HepG2 (cell line): ENCODE measurements around the gene FCMR. TPM values are rescaled to one million over a fixed set of nuclear protein-coding genes. Genes with fewer than 3 reads are reported as not detected.

Experiments used
- ATAC-seq: fragments of 200-7000 bp; cut with Tn5 transposase; 3 replicates; pipeline ENCODE4 v1.9.1; 2020; ENCODE audit warnings: mild to moderate bottlenecking, moderate library complexity
- BruUV-seq: library from RNA; stranded (reverse); fragments of 400-500 nt; replicated peaks from 2 replicates; lab custom pipeline; 2021; lab: Mats Ljungman, UMichigan
- CTCF ChIA-PET: fragments of 300-600 bp; formaldehyde crosslinking; extraction: SDS; loops from one replicate; lab custom pipeline; 2021; ENCODE audit warnings: low total read pairs, inconsistent platforms, low intra/inter-chr PET ratio; lab: Yijun Ruan, JAX
- POLR2A ChIA-PET: fragments of 350-600 bp; sonication (Branson Sonifier 250); formaldehyde crosslinking; loops from one replicate; lab custom pipeline; 2020; ENCODE audit warnings: antibody characterized with exemption, inconsistent platforms; lab: Yijun Ruan, JAX
- DNase-seq: peaks from one replicate; pipeline ENCODE4 v3.0.0-alpha.2; 2015; ENCODE audit warnings: low spot score
- FAIRE-seq: peaks from 3 replicates; lab custom pipeline; 2011; peaks lifted over from hg19 to GRCh38; lab: Jason Lieb, UNC
- H2AFZ ChIP-seq: one replicate; pipeline ENCODE4 v1.6.1; 2011; ENCODE audit warnings: low read length, inconsistent platforms
- H3K27ac ChIP-seq: fragments of 300-600 bp; 3 replicates; pipeline ENCODE4 v1.8.0; 2011; ENCODE audit warnings: mixed run types, mild to moderate bottlenecking, mixed read lengths, low read length, inconsistent platforms; ENCODE audit not compliant: insufficient read depth; ENCODE audit errors: extremely low read length
- H3K27me3 ChIP-seq, 2 experiments: fragments of 200-600 bp in 1 of 2; 2 replicates in 1 of 2; 3 replicates in 1 of 2; pipeline versions ENCODE4 v1.6.0 to v1.8.0; 2011; ENCODE audit warnings: low read length in 2 of 2, mild to moderate bottlenecking in 2 of 2, moderate library complexity in 2 of 2, inconsistent platforms in 1 of 2; ENCODE audit not compliant: insufficient read depth in 2 of 2, control insufficient read depth in 1 of 2
- H3K36me3 ChIP-seq, 2 experiments: fragments of 200-600 bp in 1 of 2; replicated peaks in 1 of 2; 2 replicates in 1 of 2; 3 replicates in 1 of 2; pipeline versions ENCODE4 v1.5.1 to v1.8.0; 2011; ENCODE audit warnings: low read length in 2 of 2, inconsistent platforms in 1 of 2; ENCODE audit not compliant: insufficient read depth in 2 of 2, control insufficient read depth in 1 of 2
- H3K4me1 ChIP-seq: 2 replicates; pipeline ENCODE4 v1.5.1; 2012; ENCODE audit warnings: low read length, inconsistent platforms; ENCODE audit not compliant: insufficient read depth
- H3K4me2 ChIP-seq: 2 replicates; pipeline ENCODE4 v1.6.0; 2011; ENCODE audit warnings: low read depth, low read length, inconsistent platforms
- H3K4me3 ChIP-seq, 3 experiments: fragments of 200-600 bp in 1 of 3; sonication (generic), shearing (Covaris generic) in 1 of 3; replicated peaks in 1 of 3; 2 replicates each; pipeline ENCODE4 v1.5.1; 2011 to 2016; ENCODE audit warnings: low read length in 3 of 3, inconsistent platforms in 2 of 3, low read depth in 2 of 3, mild to moderate bottlenecking in 2 of 3, control low read depth in 1 of 3, mixed read lengths in 1 of 3; ENCODE audit not compliant: insufficient read depth in 1 of 3
- H3K79me2 ChIP-seq: one replicate; pipeline ENCODE4 v1.6.1; 2011; ENCODE audit warnings: low read length, inconsistent platforms; ENCODE audit not compliant: insufficient read depth
- H3K9ac ChIP-seq: 2 replicates; pipeline ENCODE4 v1.6.0; 2011; ENCODE audit warnings: mild to moderate bottlenecking, low read depth, low read length, inconsistent platforms; ENCODE audit not compliant: insufficient read depth
- H3K9me3 ChIP-seq: 2 replicates; pipeline ENCODE4 v1.5.1; 2012; ENCODE audit warnings: mild to moderate bottlenecking, low read length
- H4K20me1 ChIP-seq: 2 replicates; pipeline ENCODE4 v1.6.0; 2011; ENCODE audit warnings: inconsistent platforms, mild to moderate bottlenecking, low read length, moderate library complexity; ENCODE audit not compliant: insufficient read depth
- BORCS8-MEF2B ChIP-seq: sonication (generic); formaldehyde crosslinking; IDR thresholded peaks from 2 replicates; pipeline ENCODE4 v1.8.0; 2022; ENCODE audit warnings: mild to moderate bottlenecking, missing genetic modification reagents
- MAFF ChIP-seq: IDR thresholded peaks from 2 replicates; pipeline ENCODE4 v1.6.1; 2011; ENCODE audit warnings: low read depth, low read length, improper control_type of control experiment
- ZNF263 ChIP-seq: sonication (generic); formaldehyde crosslinking; IDR thresholded peaks from 2 replicates; pipeline ENCODE4 v1.4.0; 2020; ENCODE audit warnings: missing genetic modification reagents
- ZNF354B ChIP-seq: sonication (generic); formaldehyde crosslinking; IDR thresholded peaks from 2 replicates; pipeline ENCODE4 v1.8.0; 2022; ENCODE audit warnings: mild to moderate bottlenecking, missing genetic modification reagents
- ZNF367 ChIP-seq: sonication (generic); formaldehyde crosslinking; IDR thresholded peaks from 2 replicates; pipeline ENCODE4 v1.4.0; 2020; ENCODE audit warnings: missing genetic modification reagents, borderline replicate concordance
- ZSCAN30 ChIP-seq: sonication (generic); formaldehyde crosslinking; IDR thresholded peaks from 2 replicates; pipeline ENCODE4 v1.5.0; 2020; ENCODE audit warnings: mild to moderate bottlenecking, missing genetic modification reagents
- WGBS: methylation state at CpG from one replicate; pipeline ENCODE4 v1.1.6; 2017; ENCODE audit warnings: low lambda C conversion rate; 5-methylcytosine and 5-hydroxymethylcytosine counted together
- in situ Hi-C: cut with HindIII; loops from 2 replicates; pipeline ENCODE4 v1.10.0; 2017; ENCODE audit warnings: low pct_unique_long_range_greater_than_20kb; ENCODE audit not compliant: extremely low pct_ligation_motif_present
- intact Hi-C: fragments of 100-400 bp; cut with micrococcal nuclease; formaldehyde crosslinking; loops from one replicate; pipeline ENCODE4 v1.10.0; 2022; ENCODE audit not compliant: unreplicated experiment
- polyA plus RNA-seq, 8 experiments: library from polyadenylated mRNA; depleted of rRNA in 3 of 8; stranded (reverse) in 7 of 8; unstranded in 1 of 8; fragments of >200 nt; fragmentation: Illumina TruSeq in 4 of 8; extraction: Trizol in 4 of 8; gene quantifications; 2 replicates each; pipeline versions ENCODE4 v1.2.1 to v1.2.3, GENCODE V29; 2011 to 2016; ENCODE audit warnings: low read depth in 4 of 8, missing spikeins in 1 of 8, mixed read lengths in 1 of 8; ENCODE audit not compliant: insufficient read depth in 1 of 8
- total RNA-seq, 5 experiments: library from RNA; depleted of rRNA; stranded (reverse); fragments of >200 nt; fragmentation: Illumina TruSeq; extraction: Trizol; gene quantifications; 2 replicates each; pipeline ENCODE4 v1.2.3, GENCODE V29; 2016; ENCODE audit warnings: low read depth in 1 of 5
- TF ChIP-seq, protein P1 (sequence below): sonication (generic); formaldehyde crosslinking; IDR thresholded peaks from 2 replicates; pipeline ENCODE4 v1.4.0; 2020; ENCODE audit warnings: missing genetic modification reagents, mild to moderate bottlenecking, borderline replicate concordance
- TF ChIP-seq, protein P2 (sequence below): sonication (generic); formaldehyde crosslinking; IDR thresholded peaks from 2 replicates; pipeline ENCODE4 v1.8.0; 2022; ENCODE audit warnings: missing genetic modification reagents, mild to moderate bottlenecking, borderline replicate concordance
- TF ChIP-seq, protein P3 (sequence below): sonication (generic); formaldehyde crosslinking; IDR thresholded peaks from 2 replicates; pipeline ENCODE4 v1.4.0; 2020; ENCODE audit warnings: missing genetic modification reagents, borderline replicate concordance
- TF ChIP-seq, protein P4 (sequence below): sonication (generic); formaldehyde crosslinking; IDR thresholded peaks from 2 replicates; pipeline ENCODE4 v1.8.0; 2022; ENCODE audit warnings: mild to moderate bottlenecking, missing genetic modification reagents; ENCODE audit not compliant: insufficient replicate concordance
- TF ChIP-seq, protein P5 (sequence below): IDR thresholded peaks from 2 replicates; pipeline ENCODE4 v1.6.1; 2016; ENCODE audit warnings: low read depth

FCMR gene
- total and polyA plus RNA-seq, 2 of the 13 experiments (the other 11 are each of a cell fraction or from before 2014, with no cell fraction given): not detected

DNA sequence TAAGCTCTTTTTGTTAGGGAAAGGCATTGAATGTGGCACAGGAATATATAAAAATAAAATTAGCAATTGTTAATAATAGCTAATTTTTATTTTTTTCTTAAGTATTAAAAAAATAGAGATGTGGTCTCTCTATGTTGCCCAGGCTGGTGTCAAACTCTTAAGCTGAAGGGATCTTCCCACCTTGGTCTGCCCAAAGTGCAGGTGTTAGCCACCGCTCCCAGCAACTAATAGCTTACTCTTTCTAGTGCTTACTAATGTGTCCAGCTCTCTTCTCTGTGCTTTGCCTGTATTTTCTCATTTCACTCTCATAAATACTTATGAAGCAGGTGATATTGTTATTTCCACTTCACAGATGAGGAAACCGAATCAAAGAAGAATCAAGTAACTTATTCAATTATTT is 37.9 kb downstream of the FCMR start (continued):
- TF ChIP-seq, protein P1, sequence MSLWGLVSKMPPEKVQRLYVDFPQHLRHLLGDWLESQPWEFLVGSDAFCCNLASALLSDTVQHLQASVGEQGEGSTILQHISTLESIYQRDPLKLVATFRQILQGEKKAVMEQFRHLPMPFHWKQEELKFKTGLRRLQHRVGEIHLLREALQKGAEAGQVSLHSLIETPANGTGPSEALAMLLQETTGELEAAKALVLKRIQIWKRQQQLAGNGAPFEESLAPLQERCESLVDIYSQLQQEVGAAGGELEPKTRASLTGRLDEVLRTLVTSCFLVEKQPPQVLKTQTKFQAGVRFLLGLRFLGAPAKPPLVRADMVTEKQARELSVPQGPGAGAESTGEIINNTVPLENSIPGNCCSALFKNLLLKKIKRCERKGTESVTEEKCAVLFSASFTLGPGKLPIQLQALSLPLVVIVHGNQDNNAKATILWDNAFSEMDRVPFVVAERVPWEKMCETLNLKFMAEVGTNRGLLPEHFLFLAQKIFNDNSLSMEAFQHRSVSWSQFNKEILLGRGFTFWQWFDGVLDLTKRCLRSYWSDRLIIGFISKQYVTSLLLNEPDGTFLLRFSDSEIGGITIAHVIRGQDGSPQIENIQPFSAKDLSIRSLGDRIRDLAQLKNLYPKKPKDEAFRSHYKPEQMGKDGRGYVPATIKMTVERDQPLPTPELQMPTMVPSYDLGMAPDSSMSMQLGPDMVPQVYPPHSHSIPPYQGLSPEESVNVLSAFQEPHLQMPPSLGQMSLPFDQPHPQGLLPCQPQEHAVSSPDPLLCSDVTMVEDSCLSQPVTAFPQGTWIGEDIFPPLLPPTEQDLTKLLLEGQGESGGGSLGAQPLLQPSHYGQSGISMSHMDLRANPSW (CRISPR knock-in tag): no peak
- no peak for TF ChIP-seq MAFF

DNA sequence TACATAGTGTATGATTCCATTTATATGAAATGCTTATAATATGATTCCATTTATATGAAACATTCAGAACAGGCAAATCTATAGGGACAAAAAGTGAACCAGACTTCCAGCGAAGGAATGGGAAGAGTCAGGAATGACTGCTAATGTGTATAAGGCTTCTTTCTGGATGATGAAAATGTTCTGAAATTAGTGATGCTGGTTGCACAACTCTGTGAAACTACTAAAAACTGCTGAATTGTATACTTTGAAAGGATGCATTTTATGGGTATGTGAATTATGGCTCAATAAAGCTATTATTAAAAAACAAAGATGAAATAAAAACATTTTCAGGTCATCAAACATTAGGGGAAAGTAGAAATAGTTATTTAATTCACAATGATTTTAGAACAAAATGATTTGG is 38.6 kb downstream of the FCMR start:
- DNase-seq (no peak), ATAC-seq (no peak), FAIRE-seq (no peak)
- no TSS peak for BruUV-seq
- H3K4me2 ChIP-seq: no peak overlapping the region
- H3K4me3 ChIP-seq: no peak overlapping the region
- H3K27ac ChIP-seq: no peak overlapping the region
- H3K79me2 ChIP-seq: no peaks in the 10 kb centered on the region
- intact Hi-C loops: no loop called here
- WGBS: 45% methylated on average over 1 of the region's 1 CpG
- no peak overlapping the region for H2AFZ ChIP-seq
- peaks cover 0 to 4% of the 10 kb centered on the region in 2 experiments; a peak in 3 of 5 replicates for H3K27me3 ChIP-seq
- ChIA-PET POLR2A (no interaction called here), CTCF (no interaction called here)
- H3K36me3 ChIP-seq: no peaks in the 10 kb centered on the region
- in situ Hi-C loops: no loop called here
- H3K9me3 ChIP-seq: peaks cover 14% of the 10 kb centered on the region
- H4K20me1 ChIP-seq: no peaks in the 10 kb centered on the region
- no peaks in the 10 kb centered on the region for H3K4me1 ChIP-seq
- no peak overlapping the region for H3K9ac ChIP-seq
- TF ChIP-seq, protein P2, sequence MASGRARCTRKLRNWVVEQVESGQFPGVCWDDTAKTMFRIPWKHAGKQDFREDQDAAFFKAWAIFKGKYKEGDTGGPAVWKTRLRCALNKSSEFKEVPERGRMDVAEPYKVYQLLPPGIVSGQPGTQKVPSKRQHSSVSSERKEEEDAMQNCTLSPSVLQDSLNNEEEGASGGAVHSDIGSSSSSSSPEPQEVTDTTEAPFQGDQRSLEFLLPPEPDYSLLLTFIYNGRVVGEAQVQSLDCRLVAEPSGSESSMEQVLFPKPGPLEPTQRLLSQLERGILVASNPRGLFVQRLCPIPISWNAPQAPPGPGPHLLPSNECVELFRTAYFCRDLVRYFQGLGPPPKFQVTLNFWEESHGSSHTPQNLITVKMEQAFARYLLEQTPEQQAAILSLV (CRISPR knock-in tag): no peak
- TF ChIP-seq ZNF367 (CRISPR knock-in tag): no peak
- TF ChIP-seq ZSCAN30: no peak
- TF ChIP-seq, protein P3, sequence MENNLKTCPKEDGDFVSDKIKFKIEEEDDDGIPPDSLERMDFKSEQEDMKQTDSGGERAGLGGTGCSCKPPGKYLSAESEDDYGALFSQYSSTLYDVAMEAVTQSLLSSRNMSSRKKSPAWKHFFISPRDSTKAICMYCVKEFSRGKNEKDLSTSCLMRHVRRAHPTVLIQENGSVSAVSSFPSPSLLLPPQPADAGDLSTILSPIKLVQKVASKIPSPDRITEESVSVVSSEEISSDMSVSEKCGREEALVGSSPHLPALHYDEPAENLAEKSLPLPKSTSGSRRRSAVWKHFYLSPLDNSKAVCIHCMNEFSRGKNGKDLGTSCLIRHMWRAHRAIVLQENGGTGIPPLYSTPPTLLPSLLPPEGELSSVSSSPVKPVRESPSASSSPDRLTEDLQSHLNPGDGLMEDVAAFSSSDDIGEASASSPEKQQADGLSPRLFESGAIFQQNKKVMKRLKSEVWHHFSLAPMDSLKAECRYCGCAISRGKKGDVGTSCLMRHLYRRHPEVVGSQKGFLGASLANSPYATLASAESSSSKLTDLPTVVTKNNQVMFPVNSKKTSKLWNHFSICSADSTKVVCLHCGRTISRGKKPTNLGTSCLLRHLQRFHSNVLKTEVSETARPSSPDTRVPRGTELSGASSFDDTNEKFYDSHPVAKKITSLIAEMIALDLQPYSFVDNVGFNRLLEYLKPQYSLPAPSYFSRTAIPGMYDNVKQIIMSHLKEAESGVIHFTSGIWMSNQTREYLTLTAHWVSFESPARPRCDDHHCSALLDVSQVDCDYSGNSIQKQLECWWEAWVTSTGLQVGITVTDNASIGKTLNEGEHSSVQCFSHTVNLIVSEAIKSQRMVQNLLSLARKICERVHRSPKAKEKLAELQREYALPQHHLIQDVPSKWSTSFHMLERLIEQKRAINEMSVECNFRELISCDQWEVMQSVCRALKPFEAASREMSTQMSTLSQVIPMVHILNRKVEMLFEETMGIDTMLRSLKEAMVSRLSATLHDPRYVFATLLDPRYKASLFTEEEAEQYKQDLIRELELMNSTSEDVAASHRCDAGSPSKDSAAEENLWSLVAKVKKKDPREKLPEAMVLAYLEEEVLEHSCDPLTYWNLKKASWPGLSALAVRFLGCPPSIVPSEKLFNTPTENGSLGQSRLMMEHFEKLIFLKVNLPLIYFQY (CRISPR knock-in tag): no peak
- no peak for TF ChIP-seq ZNF263
- no peak for TF ChIP-seq BORCS8-MEF2B (CRISPR knock-in tag)
- TF ChIP-seq ZNF354B (CRISPR knock-in tag): no peak
- TF ChIP-seq, protein P4, sequence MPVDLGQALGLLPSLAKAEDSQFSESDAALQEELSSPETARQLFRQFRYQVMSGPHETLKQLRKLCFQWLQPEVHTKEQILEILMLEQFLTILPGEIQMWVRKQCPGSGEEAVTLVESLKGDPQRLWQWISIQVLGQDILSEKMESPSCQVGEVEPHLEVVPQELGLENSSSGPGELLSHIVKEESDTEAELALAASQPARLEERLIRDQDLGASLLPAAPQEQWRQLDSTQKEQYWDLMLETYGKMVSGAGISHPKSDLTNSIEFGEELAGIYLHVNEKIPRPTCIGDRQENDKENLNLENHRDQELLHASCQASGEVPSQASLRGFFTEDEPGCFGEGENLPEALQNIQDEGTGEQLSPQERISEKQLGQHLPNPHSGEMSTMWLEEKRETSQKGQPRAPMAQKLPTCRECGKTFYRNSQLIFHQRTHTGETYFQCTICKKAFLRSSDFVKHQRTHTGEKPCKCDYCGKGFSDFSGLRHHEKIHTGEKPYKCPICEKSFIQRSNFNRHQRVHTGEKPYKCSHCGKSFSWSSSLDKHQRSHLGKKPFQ (CRISPR knock-in tag): no peak
- TF ChIP-seq, protein P5, sequence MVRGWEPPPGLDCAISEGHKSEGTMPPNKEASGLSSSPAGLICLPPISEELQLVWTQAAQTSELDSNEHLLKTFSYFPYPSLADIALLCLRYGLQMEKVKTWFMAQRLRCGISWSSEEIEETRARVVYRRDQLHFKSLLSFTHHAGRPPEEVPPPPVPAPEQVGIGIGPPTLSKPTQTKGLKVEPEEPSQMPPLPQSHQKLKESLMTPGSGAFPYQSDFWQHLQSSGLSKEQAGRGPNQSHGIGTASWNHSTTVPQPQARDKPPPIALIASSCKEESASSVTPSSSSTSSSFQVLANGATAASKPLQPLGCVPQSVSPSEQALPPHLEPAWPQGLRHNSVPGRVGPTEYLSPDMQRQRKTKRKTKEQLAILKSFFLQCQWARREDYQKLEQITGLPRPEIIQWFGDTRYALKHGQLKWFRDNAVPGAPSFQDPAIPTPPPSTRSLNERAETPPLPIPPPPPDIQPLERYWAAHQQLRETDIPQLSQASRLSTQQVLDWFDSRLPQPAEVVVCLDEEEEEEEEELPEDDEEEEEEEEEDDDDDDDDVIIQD: no peak
